IPS-20b (cell line): Measurements from ENCODE around the gene FRS3.

ENCODE experiments used
- H3K27ac ChIP-seq: one replicate; pipeline ENCODE4 v1.5.1; 2013; ENCODE audit warnings: low read length
- H3K27me3 ChIP-seq: 2 replicates; pipeline ENCODE4 v1.6.1; 2013; ENCODE audit warnings: mild to moderate bottlenecking, low read length, inconsistent platforms; ENCODE audit not compliant: insufficient read depth
- H3K36me3 ChIP-seq: 2 replicates; pipeline ENCODE4 v1.6.1; 2013; ENCODE audit warnings: low read depth, mild to moderate bottlenecking, inconsistent platforms, low read length, moderate library complexity; ENCODE audit not compliant: insufficient read depth
- H3K4me1 ChIP-seq: 2 replicates; pipeline ENCODE4 v1.6.1; 2013; ENCODE audit warnings: mild to moderate bottlenecking, control low read depth, inconsistent platforms, low read length, moderate library complexity; ENCODE audit not compliant: insufficient read depth
- H3K4me3 ChIP-seq: 2 replicates; pipeline ENCODE4 v1.5.1; 2013; ENCODE audit warnings: mild to moderate bottlenecking, low read length, inconsistent platforms
- H3K9ac ChIP-seq: 2 replicates; pipeline ENCODE4 v1.6.1; 2013; ENCODE audit warnings: low read depth, mild to moderate bottlenecking, inconsistent platforms, low read length, moderate library complexity
- H3K9me3 ChIP-seq: 2 replicates; pipeline ENCODE4 v1.6.1; 2013; ENCODE audit warnings: mild to moderate bottlenecking, low read depth, low read length, inconsistent platforms; ENCODE audit not compliant: insufficient read depth

FRS3 gene

GRCh38 chr6:41759905-41760579 is 19.7 kb downstream of the FRS3 start:
- H3K9me3 ChIP-seq = no peaks in the 10 kb centered on the region
- H3K9ac ChIP-seq = no peak overlapping the region

GRCh38 chr6:41759106-41759904 is 20.4 kb downstream of the FRS3 start:
- no peak overlapping the region for H3K27ac ChIP-seq
- no peaks in the 10 kb centered on the region for H3K36me3 ChIP-seq
- H3K4me1 ChIP-seq = peaks cover 2% of the 10 kb centered on the region; the same call in 1 of the 2 replicates
- no peaks in the 10 kb centered on the region for H3K9me3 ChIP-seq
- H3K9ac ChIP-seq = no peak overlapping the region
- H3K4me3 ChIP-seq = no peak overlapping the region
- H3K27me3 ChIP-seq = no peaks in the 10 kb centered on the region; the same call in 1 of the 2 replicates

More at GRCh38 chr6:41759905-41760579, 19.7 kb downstream of the FRS3 start:
- no peak overlapping the region for H3K4me3 ChIP-seq
- H3K36me3 ChIP-seq = no peaks in the 10 kb centered on the region
- no peaks in the 10 kb centered on the region; the same call in 1 of the 2 replicates for H3K27me3 ChIP-seq
- H3K4me1 ChIP-seq = peaks cover 2% of the 10 kb centered on the region; the same call in 1 of the 2 replicates
- H3K27ac ChIP-seq = no peak overlapping the region

- no peaks in the 10 kb centered on the region for H3K36me3 ChIP-seq
- H3K9me3 ChIP-seq = no peaks in the 10 kb centered on the region
- H3K27ac ChIP-seq = no peak overlapping the region
- H3K9ac ChIP-seq = no peak overlapping the region
- H3K27me3 ChIP-seq = no peaks in the 10 kb centered on the region; the same call in 1 of the 2 replicates
- no peak overlapping the region for H3K4me3 ChIP-seq
- peaks cover 2% of the 10 kb centered on the region; the same call in 1 of the 2 replicates for H3K4me1 ChIP-seq
Measured at GRCh38 chr6:41758641-41759035, 21.1 kb downstream of the FRS3 start.

- no peaks in the 10 kb centered on the region for H3K36me3 ChIP-seq
- peaks cover 2% of the 10 kb centered on the region; the same call in 1 of the 2 replicates for H3K4me1 ChIP-seq
- no peak overlapping the region for H3K27ac ChIP-seq
Measured at GRCh38 chr6:41757931-41758640, 21.6 kb downstream of the FRS3 start.

GRCh38 chr6:41757271-41757670 is 22.4 kb downstream of the FRS3 start:
- Histone ChIP-seq H3K27me3 (no peaks in the 10 kb centered on the region; the same call in 1 of the 2 replicates), H3K36me3 (no peaks in the 10 kb centered on the region), H3K4me1 (peaks cover 2% of the 10 kb centered on the region; the same call in 1 of the 2 replicates)

More at GRCh38 chr6:41757931-41758640, 21.6 kb downstream of the FRS3 start:
- Histone ChIP-seq H3K9me3 (no peaks in the 10 kb centered on the region), H3K4me3 (no peak overlapping the region), H3K9ac (no peak overlapping the region), H3K27me3 (no peaks in the 10 kb centered on the region; the same call in 1 of the 2 replicates)

GRCh38 chr6:41756354-41756753 is 23.3 kb downstream of the FRS3 start:
- H3K36me3 ChIP-seq = no peaks in the 10 kb centered on the region
- no peak overlapping the region for H3K9ac ChIP-seq
- H3K27ac ChIP-seq = no peak overlapping the region
- peaks cover 2% of the 10 kb centered on the region; the same call in 1 of the 2 replicates for H3K4me1 ChIP-seq
- H3K9me3 ChIP-seq = no peaks in the 10 kb centered on the region
- H3K27me3 ChIP-seq = no peaks in the 10 kb centered on the region; the same call in 1 of the 2 replicates
- H3K4me3 ChIP-seq = no peak overlapping the region

More at GRCh38 chr6:41757271-41757670, 22.4 kb downstream of the FRS3 start:
- no peaks in the 10 kb centered on the region for H3K9me3 ChIP-seq
- no peak overlapping the region for H3K4me3 ChIP-seq
- H3K27ac ChIP-seq = no peak overlapping the region
- H3K9ac ChIP-seq = no peak overlapping the region

- no peak overlapping the region for H3K27ac ChIP-seq
- no peaks in the 10 kb centered on the region for H3K9me3 ChIP-seq
- H3K4me1 ChIP-seq = peaks cover 2% of the 10 kb centered on the region; the same call in 1 of the 2 replicates
- no peaks in the 10 kb centered on the region; the same call in 1 of the 2 replicates for H3K27me3 ChIP-seq
- no peaks in the 10 kb centered on the region for H3K36me3 ChIP-seq
- no peak overlapping the region for H3K9ac ChIP-seq
- H3K4me3 ChIP-seq = no peak overlapping the region
Measured at GRCh38 chr6:41755895-41756294, 23.8 kb downstream of the FRS3 start.

GRCh38 chr6:41750374-41750773 is 29.3 kb downstream of the FRS3 start:
- no peaks in the 10 kb centered on the region for H3K9me3 ChIP-seq
- H3K27me3 ChIP-seq = no peaks in the 10 kb centered on the region
- H3K4me1 ChIP-seq = no peaks in the 10 kb centered on the region
- no peaks in the 10 kb centered on the region for H3K36me3 ChIP-seq
- no peak overlapping the region for H3K4me3 ChIP-seq
- no peak overlapping the region for H3K27ac ChIP-seq
- no peak overlapping the region for H3K9ac ChIP-seq

- no peaks in the 10 kb centered on the region for H3K36me3 ChIP-seq
- H3K9me3 ChIP-seq = no peaks in the 10 kb centered on the region
- no peak overlapping the region for H3K4me3 ChIP-seq
- H3K9ac ChIP-seq = no peak overlapping the region
- no peak overlapping the region for H3K27ac ChIP-seq
- H3K27me3 ChIP-seq = no peaks in the 10 kb centered on the region
- H3K4me1 ChIP-seq = no peaks in the 10 kb centered on the region
Measured at GRCh38 chr6:41748542-41748941, 31.2 kb downstream of the FRS3 start.

- Histone ChIP-seq H3K27ac (no peak overlapping the region), H3K4me3 (no peak overlapping the region), H3K36me3 (no peaks in the 10 kb centered on the region), H3K9me3 (no peaks in the 10 kb centered on the region), H3K4me1 (no peaks in the 10 kb centered on the region), H3K27me3 (no peaks in the 10 kb centered on the region), H3K9ac (no peak overlapping the region)
Measured at GRCh38 chr6:41748102-41748477, 31.6 kb downstream of the FRS3 start.

GRCh38 chr6:41747256-41748101 is 32.2 kb downstream of the FRS3 start, which contains the start of gene PGC:
Gene PGC (minus strand): TSS chr6:41747397. CDS start chr6:41747334, 63 bp downstream.
- no peak within 1 kb of the TSS for H3K27ac ChIP-seq
- H3K36me3 ChIP-seq = no peaks in the 10 kb centered on the region
- H3K9me3 ChIP-seq = no peaks in the 10 kb centered on the region
- H3K4me3 ChIP-seq = no peak within 1 kb of the TSS
- no peaks in the 10 kb centered on the region for H3K27me3 ChIP-seq
- no peaks in the 10 kb centered on the region for H3K4me1 ChIP-seq
- no peak within 1 kb of the TSS for H3K9ac ChIP-seq
